ENCODE data around the gene PSMB8.

GRCh38 chr6:32840604-32841246 lies 3.1 kb downstream of the PSMB8 start:
- TF ChIP-seq CTCF (IDR thresholded peaks at IDR 0.05; ENCODE audit: low read depth, low read length) (no peak), EZH2phosphoT487 (IDR thresholded peaks at IDR 0.05; ENCODE audit: low read depth) (no peak)

All from OCI-LY3 (cell line).